Measurements from ENCODE around the gene CDKN2D.
"Not testable (repeated sequence)": the region's sequence is repeated elsewhere in the genome, so short reads cannot be mapped to it uniquely, and the experiment has no call there.

CDKN2D gene

GRCh38 chr19:10554760-10555609, 13.8 kb downstream of the CDKN2D start:
- DNase-seq (ENCODE audit: low read depth, low spot score) = no peak
- no peak overlapping the region; the same call in 1 of the 2 replicates for H3K4me3 ChIP-seq (ENCODE audit: low read length)

GRCh38 chr19:10553943-10554381, 14.8 kb downstream of the CDKN2D start:
- DNase-seq (ENCODE audit: low read depth, low spot score) = peak; percentile 98
- H3K4me3 ChIP-seq (ENCODE audit: low read length) = peak overlapping the region; percentile 38

- DNase-seq (ENCODE audit: low read depth, low spot score) = no peak
- H3K4me3 ChIP-seq (ENCODE audit: low read length) = peak overlapping the region; percentile 38
Measured at GRCh38 chr19:10553087-10553667, 15.6 kb downstream of the CDKN2D start.

GRCh38 chr19:10552510-10553053, 16.2 kb downstream of the CDKN2D start:
- peak overlapping the region; percentile 38 for H3K4me3 ChIP-seq (ENCODE audit: low read length)
- peak; percentile 85 for DNase-seq (ENCODE audit: low read depth, low spot score)

GRCh38 chr19:10551698-10552301, 17.0 kb downstream of the CDKN2D start:
- DNase-seq (ENCODE audit: low read depth, low spot score) = no peak
- H3K4me3 ChIP-seq (ENCODE audit: low read length) = no peak overlapping the region

- DNase-seq (ENCODE audit: low read depth, low spot score); H3K4me3 ChIP-seq (ENCODE audit: low read length): not testable (repeated sequence)
Measured at GRCh38 chr19:10551006-10551405, 17.8 kb downstream of the CDKN2D start.

GRCh38 chr19:10550336-10550735, 18.4 kb downstream of the CDKN2D start:
- DNase-seq (ENCODE audit: low read depth, low spot score) = no peak
- no peak overlapping the region for H3K4me3 ChIP-seq (ENCODE audit: low read length)

GRCh38 chr19:10549733-10550132, 19.0 kb downstream of the CDKN2D start:
- H3K4me3 ChIP-seq (ENCODE audit: low read length) = no peak overlapping the region
- DNase-seq (ENCODE audit: low read depth, low spot score) = no peak

GRCh38 chr19:10548746-10549276, 20.0 kb downstream of the CDKN2D start:
- no peak for DNase-seq (ENCODE audit: low read depth, low spot score)
- no peak overlapping the region for H3K4me3 ChIP-seq (ENCODE audit: low read length)

- no peak for DNase-seq (ENCODE audit: low read depth, low spot score)
- H3K4me3 ChIP-seq (ENCODE audit: low read length) = no peak overlapping the region
Measured at GRCh38 chr19:10546817-10547216, 22.0 kb downstream of the CDKN2D start.

GRCh38 chr19:10544753-10545251, 24.0 kb downstream of the CDKN2D start:
- DNase-seq (ENCODE audit: low read depth, low spot score) = no peak
- H3K4me3 ChIP-seq (ENCODE audit: low read length) = peak overlapping the region; percentile 92

- DNase-seq (ENCODE audit: low read depth, low spot score) = no peak
- H3K4me3 ChIP-seq (ENCODE audit: low read length) = peak overlapping the region; percentile 92
Measured at GRCh38 chr19:10544242-10544752, 24.5 kb downstream of the CDKN2D start.

- peak; percentile 60 for DNase-seq (ENCODE audit: low read depth, low spot score)
- peak within 1 kb of the TSS; percentile 92 for H3K4me3 ChIP-seq (ENCODE audit: low read length)
Measured at GRCh38 chr19:10543420-10544241, 25.1 kb downstream of the CDKN2D start, which contains the start of gene ATG4D. TSS of gene ATG4D (plus strand) at chr19:10543904. CDS start at chr19:10544091, 187 bp downstream.

GRCh38 chr19:10543059-10543419, 25.7 kb downstream of the CDKN2D start:
- no peak for DNase-seq (ENCODE audit: low read depth, low spot score)
- peak overlapping the region; percentile 92 for H3K4me3 ChIP-seq (ENCODE audit: low read length)

- DNase-seq (ENCODE audit: low read depth, low spot score); H3K4me3 ChIP-seq (ENCODE audit: low read length): not testable (repeated sequence)
Measured at GRCh38 chr19:10539016-10539415, 29.8 kb downstream of the CDKN2D start.

GRCh38 chr19:10538204-10538983, 30.4 kb downstream of the CDKN2D start:
- H3K4me3 ChIP-seq (ENCODE audit: low read length) = no peak overlapping the region
- DNase-seq (ENCODE audit: low read depth, low spot score) = no peak

GRCh38 chr19:10537668-10538067, 31.1 kb downstream of the CDKN2D start:
- DNase-seq (ENCODE audit: low read depth, low spot score) = no peak

GRCh38 chr19:10535613-10536012, 33.2 kb downstream of the CDKN2D start:
- no peak for DNase-seq (ENCODE audit: low read depth, low spot score)
- no peak overlapping the region for H3K4me3 ChIP-seq (ENCODE audit: low read length)

More at GRCh38 chr19:10537668-10538067, 31.1 kb downstream of the CDKN2D start:
- no peak overlapping the region for H3K4me3 ChIP-seq (ENCODE audit: low read length)
